Measurements from ENCODE around the gene CCER1. TPM values are rescaled to one million over a fixed set of nuclear protein-coding genes. Genes with fewer than 3 reads are reported as not detected.

CCER1 gene
- not detected for total RNA-seq

GRCh38 chr12:90954921-90955320, at the start of gene CCER1:
Gene CCER1, minus strand, starts transcription at chr12:90955176. Its CDS starts 434 bp downstream, at chr12:90954742.
- no peaks in the 10 kb centered on the region for H3K9me3 ChIP-seq
- DNase-seq (ENCODE audit: low spot score in 2 of 2), result no peak
- 98% methylated on average over 10 of the region's 22 CpGs for WGBS
- no peak within 1 kb of the TSS for H3K4me3 ChIP-seq
- no peaks in the 10 kb centered on the region for H3K27me3 ChIP-seq
- H3K4me1 ChIP-seq, result no peaks in the 10 kb centered on the region
- TF ChIP-seq POLR2A (IDR thresholded peaks at IDR 0.05), result no peak
- no peak within 1 kb of the TSS for H3K27ac ChIP-seq
- no peaks in the 10 kb centered on the region for H3K36me3 ChIP-seq

- Histone ChIP-seq H3K4me3 (no peak overlapping the region), H3K9me3 (no peaks in the 10 kb centered on the region), H3K36me3 (no peaks in the 10 kb centered on the region), H3K4me1 (no peaks in the 10 kb centered on the region), H3K27ac (no peak overlapping the region), H3K27me3 (no peaks in the 10 kb centered on the region)
- TF ChIP-seq CTCF (IDR thresholded peaks at IDR 0.05), result no peak
- no peak for TF ChIP-seq EP300 (IDR thresholded peaks at IDR 0.05)
- TF ChIP-seq POLR2AphosphoS5 (IDR thresholded peaks at IDR 0.05), result no peak
- no peak for TF ChIP-seq POLR2A (IDR thresholded peaks at IDR 0.05)
- no peak for DNase-seq (ENCODE audit: low spot score in 2 of 2)
These were observed 48.8 kb upstream of the CCER1 start for GRCh38 chr12:91003737-91004136.

- TF ChIP-seq POLR2AphosphoS5 (IDR thresholded peaks at IDR 0.05) (no peak), POLR2A (IDR thresholded peaks at IDR 0.05) (no peak), EP300 (IDR thresholded peaks at IDR 0.05) (no peak)
- Histone ChIP-seq H3K4me3 (no peak overlapping the region), H3K27me3 (no peaks in the 10 kb centered on the region), H3K36me3 (no peaks in the 10 kb centered on the region), H3K4me1 (no peaks in the 10 kb centered on the region), H3K9me3 (no peaks in the 10 kb centered on the region), H3K27ac (no peak overlapping the region)
- 38% methylated on average over 1 of the region's 1 CpG for WGBS
- no peak for DNase-seq (ENCODE audit: low spot score in 2 of 2)
These were observed 46.3 kb upstream of the CCER1 start for GRCh38 chr12:91001306-91001705.

GRCh38 chr12:90999966-91000365, 45.0 kb upstream of the CCER1 start:
- TF ChIP-seq EP300 (IDR thresholded peaks at IDR 0.05) (no peak), POLR2AphosphoS5 (IDR thresholded peaks at IDR 0.05) (no peak), CTCF (IDR thresholded peaks at IDR 0.05) (no peak), POLR2A (IDR thresholded peaks at IDR 0.05) (no peak)

GRCh38 chr12:90999527-90999926, 44.6 kb upstream of the CCER1 start:
- H3K4me1 ChIP-seq, result no peaks in the 10 kb centered on the region
- 94% methylated on average over 2 of the region's 2 CpGs for WGBS
- no peaks in the 10 kb centered on the region for H3K36me3 ChIP-seq
- H3K9me3 ChIP-seq, result no peaks in the 10 kb centered on the region
- DNase-seq (ENCODE audit: low spot score in 2 of 2), result no peak
- TF ChIP-seq CTCF (IDR thresholded peaks at IDR 0.05) (no peak), POLR2AphosphoS5 (IDR thresholded peaks at IDR 0.05) (no peak), EP300 (IDR thresholded peaks at IDR 0.05) (no peak), POLR2A (IDR thresholded peaks at IDR 0.05) (no peak)
- H3K27ac ChIP-seq, result no peak overlapping the region
- H3K4me3 ChIP-seq, result no peak overlapping the region
- H3K27me3 ChIP-seq, result no peaks in the 10 kb centered on the region

More at GRCh38 chr12:90999966-91000365, 45.0 kb upstream of the CCER1 start:
- Histone ChIP-seq H3K4me1 (no peaks in the 10 kb centered on the region), H3K36me3 (no peaks in the 10 kb centered on the region), H3K9me3 (no peaks in the 10 kb centered on the region), H3K27me3 (no peaks in the 10 kb centered on the region), H3K4me3 (no peak overlapping the region), H3K27ac (no peak overlapping the region)
- WGBS, result 74% methylated on average over 2 of the region's 2 CpGs
- DNase-seq (ENCODE audit: low spot score in 2 of 2), result no peak

GRCh38 chr12:90995010-90995409, 40.0 kb upstream of the CCER1 start:
- Histone ChIP-seq H3K36me3 (no peaks in the 10 kb centered on the region), H3K4me3 (no peak overlapping the region), H3K4me1 (peaks cover 3% of the 10 kb centered on the region), H3K27me3 (no peaks in the 10 kb centered on the region), H3K9me3 (no peaks in the 10 kb centered on the region), H3K27ac (no peak overlapping the region)
- WGBS, result 56% methylated on average over 2 of the region's 2 CpGs
- no peak for TF ChIP-seq POLR2AphosphoS5 (IDR thresholded peaks at IDR 0.05)
- TF ChIP-seq POLR2A (IDR thresholded peaks at IDR 0.05), result no peak
- DNase-seq (ENCODE audit: low spot score in 2 of 2), result no peak

GRCh38 chr12:90991952-90992465, 37.0 kb upstream of the CCER1 start:
- H3K4me1 ChIP-seq, result peaks cover 3% of the 10 kb centered on the region
- WGBS, result 92% methylated on average over 3 of the region's 3 CpGs
- H3K4me3 ChIP-seq, result no peak overlapping the region
- DNase-seq (ENCODE audit: low spot score in 2 of 2), result no peak
- H3K27ac ChIP-seq, result no peak overlapping the region
- no peaks in the 10 kb centered on the region for H3K27me3 ChIP-seq
- H3K9me3 ChIP-seq, result no peaks in the 10 kb centered on the region
- no peak for TF ChIP-seq CTCF (IDR thresholded peaks at IDR 0.05)
- TF ChIP-seq EP300 (IDR thresholded peaks at IDR 0.05), result no peak
- TF ChIP-seq POLR2A (IDR thresholded peaks at IDR 0.05), result no peak
- no peak for TF ChIP-seq POLR2AphosphoS5 (IDR thresholded peaks at IDR 0.05)
- no peaks in the 10 kb centered on the region for H3K36me3 ChIP-seq
